HepG2 (cell line): ENCODE measurements around the gene FHL5. TPM values are rescaled to one million over a fixed set of nuclear protein-coding genes. Genes with fewer than 3 reads are reported as not detected.

Experiments
- ATAC-seq: fragments of 200-7000 bp; cut with Tn5 transposase; 3 replicates; pipeline ENCODE4 v1.9.1; 2020; ENCODE audit warnings: mild to moderate bottlenecking, moderate library complexity
- BruUV-seq: library from RNA; stranded (reverse); fragments of 400-500 nt; replicated peaks from 2 replicates; lab custom pipeline; 2021; lab: Mats Ljungman, UMichigan
- CTCF ChIA-PET: fragments of 300-600 bp; formaldehyde crosslinking; extraction: SDS; loops from one replicate; lab custom pipeline; 2021; ENCODE audit warnings: low total read pairs, inconsistent platforms, low intra/inter-chr PET ratio; lab: Yijun Ruan, JAX
- POLR2A ChIA-PET: fragments of 350-600 bp; sonication (Branson Sonifier 250); formaldehyde crosslinking; loops from one replicate; lab custom pipeline; 2020; ENCODE audit warnings: antibody characterized with exemption, inconsistent platforms; lab: Yijun Ruan, JAX
- DNase-seq: peaks from one replicate; pipeline ENCODE4 v3.0.0-alpha.2; 2015; ENCODE audit warnings: low spot score
- FAIRE-seq: peaks from 3 replicates; lab custom pipeline; 2011; peaks lifted over from hg19 to GRCh38; lab: Jason Lieb, UNC
- H2AFZ ChIP-seq: one replicate; pipeline ENCODE4 v1.6.1; 2011; ENCODE audit warnings: low read length, inconsistent platforms
- H3K27ac ChIP-seq: fragments of 300-600 bp; 3 replicates; pipeline ENCODE4 v1.8.0; 2011; ENCODE audit warnings: mixed run types, mild to moderate bottlenecking, mixed read lengths, low read length, inconsistent platforms; ENCODE audit not compliant: insufficient read depth; ENCODE audit errors: extremely low read length
- H3K27me3 ChIP-seq, 2 experiments: fragments of 200-600 bp in 1 of 2; 2 replicates in 1 of 2; 3 replicates in 1 of 2; pipeline versions ENCODE4 v1.6.0 to v1.8.0; 2011; ENCODE audit warnings: low read length in 2 of 2, mild to moderate bottlenecking in 2 of 2, moderate library complexity in 2 of 2, inconsistent platforms in 1 of 2; ENCODE audit not compliant: insufficient read depth in 2 of 2, control insufficient read depth in 1 of 2
- H3K36me3 ChIP-seq, 2 experiments: fragments of 200-600 bp in 1 of 2; replicated peaks in 1 of 2; 2 replicates in 1 of 2; 3 replicates in 1 of 2; pipeline versions ENCODE4 v1.5.1 to v1.8.0; 2011; ENCODE audit warnings: low read length in 2 of 2, inconsistent platforms in 1 of 2; ENCODE audit not compliant: insufficient read depth in 2 of 2, control insufficient read depth in 1 of 2
- H3K4me1 ChIP-seq: 2 replicates; pipeline ENCODE4 v1.5.1; 2012; ENCODE audit warnings: low read length, inconsistent platforms; ENCODE audit not compliant: insufficient read depth
- H3K4me2 ChIP-seq: 2 replicates; pipeline ENCODE4 v1.6.0; 2011; ENCODE audit warnings: low read depth, low read length, inconsistent platforms
- H3K4me3 ChIP-seq, 3 experiments: fragments of 200-600 bp in 1 of 3; sonication (generic), shearing (Covaris generic) in 1 of 3; replicated peaks in 1 of 3; 2 replicates each; pipeline ENCODE4 v1.5.1; 2011 to 2016; ENCODE audit warnings: low read length in 3 of 3, inconsistent platforms in 2 of 3, low read depth in 2 of 3, mild to moderate bottlenecking in 2 of 3, control low read depth in 1 of 3, mixed read lengths in 1 of 3; ENCODE audit not compliant: insufficient read depth in 1 of 3
- H3K79me2 ChIP-seq: one replicate; pipeline ENCODE4 v1.6.1; 2011; ENCODE audit warnings: low read length, inconsistent platforms; ENCODE audit not compliant: insufficient read depth
- H3K9ac ChIP-seq: 2 replicates; pipeline ENCODE4 v1.6.0; 2011; ENCODE audit warnings: mild to moderate bottlenecking, low read depth, low read length, inconsistent platforms; ENCODE audit not compliant: insufficient read depth
- H3K9me3 ChIP-seq: 2 replicates; pipeline ENCODE4 v1.5.1; 2012; ENCODE audit warnings: mild to moderate bottlenecking, low read length
- H4K20me1 ChIP-seq: 2 replicates; pipeline ENCODE4 v1.6.0; 2011; ENCODE audit warnings: inconsistent platforms, mild to moderate bottlenecking, low read length, moderate library complexity; ENCODE audit not compliant: insufficient read depth
- ATM ChIP-seq: fragments of 450-650 bp; IDR thresholded peaks from 2 replicates; pipeline ENCODE4 v1.7.1; 2017; ENCODE audit warnings: mild to moderate bottlenecking, borderline replicate concordance
- ATRX ChIP-seq: sonication (generic); formaldehyde crosslinking; IDR thresholded peaks from 2 replicates; pipeline ENCODE4 v1.4.0; 2020; ENCODE audit warnings: missing genetic modification reagents, borderline replicate concordance
- BRCA1 ChIP-seq: sonication (generic); formaldehyde crosslinking; IDR thresholded peaks from 2 replicates; pipeline ENCODE4 v1.4.0; 2020; ENCODE audit warnings: missing genetic modification reagents
- HNRNPLL ChIP-seq: fragments of 200-400 bp; formaldehyde crosslinking; IDR thresholded peaks from 2 replicates; pipeline ENCODE4 v1.6.1; 2017; ENCODE audit warnings: mild to moderate bottlenecking, low read depth, low read length; ENCODE audit not compliant: poor library complexity, severe bottlenecking
- MATR3 ChIP-seq: sonication (generic); formaldehyde crosslinking; IDR thresholded peaks from 2 replicates; pipeline ENCODE4 v1.4.0; 2020; ENCODE audit warnings: missing genetic modification reagents
- REPIN1 ChIP-seq: sonication (generic); formaldehyde crosslinking; IDR thresholded peaks from 2 replicates; pipeline ENCODE4 v1.8.0; 2022; ENCODE audit warnings: missing genetic modification reagents, low read depth, mild to moderate bottlenecking, borderline replicate concordance
- SMAD1 ChIP-seq: sonication (generic); formaldehyde crosslinking; IDR thresholded peaks from 2 replicates; pipeline ENCODE4 v1.4.0; 2020; ENCODE audit warnings: missing genetic modification reagents, low read depth, mild to moderate bottlenecking, borderline replicate concordance
- ZBTB3 ChIP-seq: sonication (generic); formaldehyde crosslinking; IDR thresholded peaks from 2 replicates; pipeline ENCODE4 v1.4.0; 2020; ENCODE audit warnings: low read depth, mild to moderate bottlenecking, moderate library complexity, missing genetic modification reagents, borderline replicate concordance
- ZNF816 ChIP-seq: sonication (generic); formaldehyde crosslinking; IDR thresholded peaks from 2 replicates; pipeline ENCODE4 v1.8.0; 2022; ENCODE audit warnings: missing genetic modification reagents, mild to moderate bottlenecking, borderline replicate concordance
- WGBS: methylation state at CpG from one replicate; pipeline ENCODE4 v1.1.6; 2017; ENCODE audit warnings: low lambda C conversion rate; 5-methylcytosine and 5-hydroxymethylcytosine counted together
- in situ Hi-C: cut with HindIII; loops from 2 replicates; pipeline ENCODE4 v1.10.0; 2017; ENCODE audit warnings: low pct_unique_long_range_greater_than_20kb; ENCODE audit not compliant: extremely low pct_ligation_motif_present
- intact Hi-C: fragments of 100-400 bp; cut with micrococcal nuclease; formaldehyde crosslinking; loops from one replicate; pipeline ENCODE4 v1.10.0; 2022; ENCODE audit not compliant: unreplicated experiment
- polyA plus RNA-seq, 8 experiments: library from polyadenylated mRNA; depleted of rRNA in 3 of 8; stranded (reverse) in 7 of 8; unstranded in 1 of 8; fragments of >200 nt; fragmentation: Illumina TruSeq in 4 of 8; extraction: Trizol in 4 of 8; gene quantifications; 2 replicates each; pipeline versions ENCODE4 v1.2.1 to v1.2.3, GENCODE V29; 2011 to 2016; ENCODE audit warnings: low read depth in 4 of 8, missing spikeins in 1 of 8, mixed read lengths in 1 of 8; ENCODE audit not compliant: insufficient read depth in 1 of 8
- total RNA-seq, 5 experiments: library from RNA; depleted of rRNA; stranded (reverse); fragments of >200 nt; fragmentation: Illumina TruSeq; extraction: Trizol; gene quantifications; 2 replicates each; pipeline ENCODE4 v1.2.3, GENCODE V29; 2016; ENCODE audit warnings: low read depth in 1 of 5
- TF ChIP-seq, protein P1 (sequence below): fragments of 450-650 bp; IDR thresholded peaks from 2 replicates; pipeline ENCODE4 v1.6.1; 2016
- TF ChIP-seq, protein P2 (sequence below): sonication (generic); formaldehyde crosslinking; IDR thresholded peaks from 2 replicates; pipeline ENCODE4 v1.8.0; 2022; ENCODE audit warnings: mild to moderate bottlenecking, missing genetic modification reagents, borderline replicate concordance
- TF ChIP-seq, protein P3 (sequence below): sonication (generic); formaldehyde crosslinking; IDR thresholded peaks from 2 replicates; pipeline ENCODE4 v1.4.0; 2020; ENCODE audit warnings: low read depth, missing genetic modification reagents

The FHL5 gene
- total and polyA plus RNA-seq, 2 of the 13 experiments (the other 11 are each of a cell fraction or from before 2014, with no cell fraction given) = not detected

DNA sequence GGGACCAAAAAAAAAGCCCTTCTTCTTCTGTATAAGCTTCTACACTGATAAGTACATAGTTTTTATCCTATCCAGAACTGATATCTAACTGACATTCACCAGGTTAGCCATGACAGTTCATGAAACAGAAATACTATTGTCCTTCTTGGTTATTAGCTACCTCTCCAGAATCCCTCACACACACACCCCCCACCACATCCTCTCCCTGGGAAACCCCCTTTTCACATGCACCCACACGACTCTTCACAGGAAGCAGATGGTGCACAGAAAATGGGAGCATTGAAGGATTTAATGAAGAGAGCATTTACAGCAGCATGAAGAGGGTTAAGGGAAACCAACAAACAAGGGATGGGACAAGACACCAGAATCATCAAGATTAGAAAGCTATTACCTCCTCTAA is 88.9 kb downstream of the FHL5 start:
- H3K36me3 ChIP-seq = no peaks in the 10 kb centered on the region
- TF ChIP-seq ATRX (no peak), MATR3 (CRISPR knock-in tag) (no peak), REPIN1 (CRISPR knock-in tag) (no peak)
- TF ChIP-seq, protein P1, sequence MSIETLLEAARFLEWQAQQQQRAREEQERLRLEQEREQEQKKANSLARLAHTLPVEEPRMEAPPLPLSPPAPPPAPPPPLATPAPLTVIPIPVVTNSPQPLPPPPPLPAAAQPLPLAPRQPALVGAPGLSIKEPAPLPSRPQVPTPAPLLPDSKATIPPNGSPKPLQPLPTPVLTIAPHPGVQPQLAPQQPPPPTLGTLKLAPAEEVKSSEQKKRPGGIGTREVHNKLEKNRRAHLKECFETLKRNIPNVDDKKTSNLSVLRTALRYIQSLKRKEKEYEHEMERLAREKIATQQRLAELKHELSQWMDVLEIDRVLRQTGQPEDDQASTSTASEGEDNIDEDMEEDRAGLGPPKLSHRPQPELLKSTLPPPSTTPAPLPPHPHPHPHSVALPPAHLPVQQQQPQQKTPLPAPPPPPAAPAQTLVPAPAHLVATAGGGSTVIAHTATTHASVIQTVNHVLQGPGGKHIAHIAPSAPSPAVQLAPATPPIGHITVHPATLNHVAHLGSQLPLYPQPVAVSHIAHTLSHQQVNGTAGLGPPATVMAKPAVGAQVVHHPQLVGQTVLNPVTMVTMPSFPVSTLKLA = no peak
- TF ChIP-seq, all 625 proteins: peak for 0
- in situ Hi-C loops (no loop called here), intact Hi-C loops (no loop called here)
- H3K27me3 ChIP-seq = no peaks in the 10 kb centered on the region; a peak in 2 of 5 replicates
- BruUV-seq = no TSS peak
- H3K4me3 ChIP-seq = no peak overlapping the region
- H3K27ac ChIP-seq = no peak overlapping the region
- WGBS = 0% methylated on average over 1 of the region's 1 CpG
- CTCF ChIA-PET = no interaction called here
- no peak for DNase-seq
- H3K9ac ChIP-seq = no peak overlapping the region
- no peaks in the 10 kb centered on the region for H3K4me1 ChIP-seq
- H3K9me3 ChIP-seq = no peaks in the 10 kb centered on the region
- no peak overlapping the region for H3K4me2 ChIP-seq
- no peaks in the 10 kb centered on the region for H3K79me2 ChIP-seq
- no peak for ATAC-seq
- POLR2A ChIA-PET = no interaction called here
- no peak overlapping the region for H2AFZ ChIP-seq
- no peaks in the 10 kb centered on the region for H4K20me1 ChIP-seq
- FAIRE-seq = no peak

DNA sequence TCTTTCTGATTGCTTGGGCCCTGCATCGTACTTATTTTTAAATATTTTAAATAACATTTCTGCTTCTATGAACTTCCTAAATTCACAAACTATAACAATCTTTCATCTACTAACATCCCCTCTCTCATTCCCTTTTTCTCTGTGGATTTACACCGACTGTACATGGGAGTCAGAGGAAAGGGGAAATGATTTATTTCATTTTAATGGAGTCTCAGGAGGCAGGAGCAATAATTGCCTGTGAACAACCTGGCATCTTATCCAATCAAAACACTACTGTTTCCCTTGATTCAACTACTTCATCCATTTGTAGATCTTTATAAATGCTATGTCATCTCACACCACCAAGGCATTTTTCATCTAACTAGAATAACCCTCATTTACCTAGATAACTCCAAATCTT is 89.6 kb downstream of the FHL5 start:
- Histone ChIP-seq H2AFZ (no peak overlapping the region), H3K27ac (no peak overlapping the region), H3K4me3 (no peak overlapping the region), H3K4me1 (no peaks in the 10 kb centered on the region), H3K4me2 (no peak overlapping the region), H3K9ac (no peak overlapping the region), H3K27me3 (no peaks in the 10 kb centered on the region; a peak in 2 of 5 replicates), H3K9me3 (no peaks in the 10 kb centered on the region), H3K79me2 (no peaks in the 10 kb centered on the region), H3K36me3 (no peaks in the 10 kb centered on the region), H4K20me1 (no peaks in the 10 kb centered on the region)
- BruUV-seq = no TSS peak
- no peak for DNase-seq
- ATAC-seq = no peak
- intact Hi-C loops = no loop called here
- in situ Hi-C loops = no loop called here
- ChIA-PET CTCF (no interaction called here), POLR2A (no interaction called here)
- 1% methylated on average over 2 of the region's 2 CpGs for WGBS
- FAIRE-seq = no peak
- TF ChIP-seq, protein P2, sequence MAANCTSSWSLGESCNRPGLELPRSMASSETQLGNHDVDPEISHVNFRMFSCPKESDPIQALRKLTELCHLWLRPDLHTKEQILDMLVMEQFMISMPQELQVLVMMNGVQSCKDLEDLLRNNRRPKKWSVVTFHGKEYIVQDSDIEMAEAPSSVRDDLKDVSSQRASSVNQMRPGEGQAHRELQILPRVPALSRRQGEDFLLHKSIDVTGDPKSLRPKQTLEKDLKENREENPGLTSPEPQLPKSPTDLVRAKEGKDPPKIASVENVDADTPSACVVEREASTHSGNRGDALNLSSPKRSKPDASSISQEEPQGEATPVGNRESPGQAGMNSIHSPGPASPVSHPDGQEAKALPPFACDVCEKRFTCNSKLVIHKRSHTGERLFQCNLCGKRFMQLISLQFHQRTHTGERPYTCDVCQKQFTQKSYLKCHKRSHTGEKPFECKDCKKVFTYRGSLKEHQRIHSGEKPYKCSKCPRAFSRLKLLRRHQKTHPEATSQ (CRISPR knock-in tag) = no peak
- TF ChIP-seq HNRNPLL (no peak), ZNF816 (CRISPR knock-in tag) (no peak), SMAD1 (no peak), ATM (no peak), ZBTB3 (CRISPR knock-in tag) (no peak), BRCA1 (no peak)
- TF ChIP-seq, protein P3, sequence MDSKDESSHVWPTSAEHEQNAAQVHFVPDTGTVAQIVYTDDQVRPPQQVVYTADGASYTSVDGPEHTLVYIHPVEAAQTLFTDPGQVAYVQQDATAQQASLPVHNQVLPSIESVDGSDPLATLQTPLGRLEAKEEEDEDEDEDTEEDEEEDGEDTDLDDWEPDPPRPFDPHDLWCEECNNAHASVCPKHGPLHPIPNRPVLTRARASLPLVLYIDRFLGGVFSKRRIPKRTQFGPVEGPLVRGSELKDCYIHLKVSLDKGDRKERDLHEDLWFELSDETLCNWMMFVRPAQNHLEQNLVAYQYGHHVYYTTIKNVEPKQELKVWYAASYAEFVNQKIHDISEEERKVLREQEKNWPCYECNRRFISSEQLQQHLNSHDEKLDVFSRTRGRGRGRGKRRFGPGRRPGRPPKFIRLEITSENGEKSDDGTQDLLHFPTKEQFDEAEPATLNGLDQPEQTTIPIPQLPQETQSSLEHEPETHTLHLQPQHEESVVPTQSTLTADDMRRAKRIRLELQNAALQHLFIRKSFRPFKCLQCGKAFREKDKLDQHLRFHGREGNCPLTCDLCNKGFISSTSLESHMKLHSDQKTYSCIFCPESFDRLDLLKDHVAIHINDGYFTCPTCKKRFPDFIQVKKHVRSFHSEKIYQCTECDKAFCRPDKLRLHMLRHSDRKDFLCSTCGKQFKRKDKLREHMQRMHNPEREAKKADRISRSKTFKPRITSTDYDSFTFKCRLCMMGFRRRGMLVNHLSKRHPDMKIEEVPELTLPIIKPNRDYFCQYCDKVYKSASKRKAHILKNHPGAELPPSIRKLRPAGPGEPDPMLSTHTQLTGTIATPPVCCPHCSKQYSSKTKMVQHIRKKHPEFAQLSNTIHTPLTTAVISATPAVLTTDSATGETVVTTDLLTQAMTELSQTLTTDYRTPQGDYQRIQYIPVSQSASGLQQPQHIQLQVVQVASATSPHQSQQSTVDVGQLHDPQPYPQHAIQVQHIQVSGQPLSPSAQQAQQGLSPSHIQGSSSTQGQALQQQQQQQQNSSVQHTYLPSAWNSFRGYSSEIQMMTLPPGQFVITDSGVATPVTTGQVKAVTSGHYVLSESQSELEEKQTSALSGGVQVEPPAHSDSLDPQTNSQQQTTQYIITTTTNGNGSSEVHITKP = no peak
